Cardiac fibroblast (primary cell): Measurements from ENCODE around the gene FER.

Experiments used
- DNase-seq, 2 donors: peaks; one replicate each; pipeline versions ENCODE4 v3.0.0 to v3.0.0-alpha.2; 2010; ENCODE audit warnings: low read depth in 2 of 2
- H3K4me3 ChIP-seq, 2 donors: replicated peaks in 1 of 2; 1 replicate in 1 of 2; 2 replicates in 1 of 2; pipeline ENCODE4 v1.5.1; 2011; ENCODE audit warnings: low read depth in 2 of 2, low read length in 2 of 2, mild to moderate bottlenecking in 2 of 2, moderate library complexity in 1 of 2
- CTCF ChIP-seq: IDR thresholded peaks from one replicate; pipeline ENCODE4 v1.5.1; 2011; ENCODE audit warnings: low read depth, mild to moderate bottlenecking, low read length, inconsistent platforms

FER gene

GRCh38 chr5:109125755-109126429 lies 378.2 kb downstream of the FER start:
- TF ChIP-seq CTCF: no peak
- no peak for DNase-seq

GRCh38 chr5:109126481-109126880 lies 378.8 kb downstream of the FER start:
- H3K4me3 ChIP-seq: no peak overlapping the region
- TF ChIP-seq CTCF: no peak
- no peak for DNase-seq

More at GRCh38 chr5:109125755-109126429, 378.2 kb downstream of the FER start:
- H3K4me3 ChIP-seq: no peak overlapping the region

GRCh38 chr5:109136906-109137305 lies 389.2 kb downstream of the FER start:
- TF ChIP-seq CTCF: no peak
- H3K4me3 ChIP-seq: no peak overlapping the region
- no peak for DNase-seq

- no peak for TF ChIP-seq CTCF
- peak in 1 of 2 donors; percentile 32 for DNase-seq
These were observed 393.8 kb downstream of the FER start for GRCh38 chr5:109141222-109142200.

GRCh38 chr5:109143031-109143430 lies 395.3 kb downstream of the FER start:
- no peak for TF ChIP-seq CTCF
- no peak overlapping the region for H3K4me3 ChIP-seq
- DNase-seq: peak in 1 of 2 donors; percentile 14

More at GRCh38 chr5:109141222-109142200, 393.8 kb downstream of the FER start:
- H3K4me3 ChIP-seq: no peak overlapping the region

GRCh38 chr5:109145139-109145538 lies 397.4 kb downstream of the FER start:
- TF ChIP-seq CTCF: no peak
- H3K4me3 ChIP-seq: no peak overlapping the region
- no peak for DNase-seq
